Thyroid gland (tissue), 4 donors: Measurements from ENCODE around the gene ZSCAN25. TPM values are rescaled to one million over a fixed set of nuclear protein-coding genes. Genes with fewer than 3 reads are reported as not detected.

Source experiments
- DNase-seq, 2 donors: peaks; one replicate each; pipeline ENCODE4 v3.0.0-alpha.2; 2019
- H3K27ac ChIP-seq, 3 donors: fragments of 200-600 bp; sonication (generic); 1 replicate in 2 of 3; 2 replicates in 1 of 3; pipeline ENCODE4 v1.5.1; 2016 to 2019; ENCODE audit warnings: mild to moderate bottlenecking in 1 of 3, moderate library complexity in 1 of 3
- H3K27me3 ChIP-seq: fragments of 200-600 bp; sonication (generic); one replicate; pipeline ENCODE4 v1.5.1; 2019
- H3K36me3 ChIP-seq, 2 donors: fragments of 200-600 bp; sonication (generic); one replicate each; pipeline ENCODE4 v1.5.1; 2016 to 2019
- H3K4me1 ChIP-seq, 2 donors: fragments of 200-600 bp; sonication (generic); one replicate each; pipeline ENCODE4 v1.5.1; 2017 to 2019
- H3K4me3 ChIP-seq, 3 donors: fragments of 200-600 bp; sonication (generic); replicated peaks in 1 of 3; 1 replicate in 2 of 3; 2 replicates in 1 of 3; pipeline ENCODE4 v1.5.1; 2016; ENCODE audit warnings: mild to moderate bottlenecking in 1 of 3
- H3K9me3 ChIP-seq: fragments of 200-600 bp; sonication (generic); one replicate; pipeline ENCODE4 v1.5.1; 2017
- CTCF ChIP-seq, 6 experiments: fragments of 200-600 bp in 3 of 6; fragments of 450-650 bp in 3 of 6; sonication (generic) in 3 of 6; IDR thresholded peaks; one replicate each; pipeline ENCODE4 v1.5.1; 2016 to 2019; ENCODE audit warnings: antibody characterized with exemption in 6 of 6, mild to moderate bottlenecking in 2 of 6, inconsistent platforms in 1 of 6, moderate library complexity in 1 of 6
- POLR2A ChIP-seq, 2 donors: fragments of 450-650 bp; IDR thresholded peaks; one replicate each; pipeline ENCODE4 v1.6.1; 2017; ENCODE audit warnings: antibody characterized with exemption in 2 of 2, mild to moderate bottlenecking in 2 of 2, moderate library complexity in 1 of 2
- WGBS, 2 donors: methylation state at CpG; one replicate each; pipeline ENCODE4 v1.1.5; 2017; 5-methylcytosine and 5-hydroxymethylcytosine counted together
- intact Hi-C: fragments of 100-400 bp; cut with DNase I; formaldehyde crosslinking; loops from one replicate; pipeline ENCODE4 v1.15.1; 2023
- total RNA-seq, 4 donors: library from RNA; depleted of rRNA; stranded (reverse); fragments of >200 nt; gene quantifications; one replicate each; pipeline ENCODE4 v1.2.3, GENCODE V29; 2016

ZSCAN25 gene
- total RNA-seq, 4 donors from 2014 or later: 17.5 to 32.4 (median 23.8) TPM

GRCh38 chr7:99626661-99627060, 9.9 kb downstream of the ZSCAN25 start:
- Histone ChIP-seq H3K27me3 (no peaks in the 10 kb centered on the region), H3K27ac (no peak overlapping the region), H3K36me3 (peaks cover 73 to 92% of the 10 kb centered on the region in 2 donors), H3K9me3 (no peaks in the 10 kb centered on the region), H3K4me1 (no peaks in the 10 kb centered on the region), H3K4me3 (no peak overlapping the region)
- 90 to 91% methylated on average over 1 of the region's 1 CpG for WGBS, 2 donors
- intact Hi-C loops: no loop called here
- no peak for DNase-seq
- TF ChIP-seq CTCF (IDR thresholded peaks at IDR 0.05): no peak
- no peak for TF ChIP-seq POLR2A (IDR thresholded peaks at IDR 0.05)

GRCh38 chr7:99627513-99627912, 10.8 kb downstream of the ZSCAN25 start:
- intact Hi-C loops: no loop called here
- H3K4me3 ChIP-seq: no peak overlapping the region
- H3K27ac ChIP-seq: no peak overlapping the region
- TF ChIP-seq CTCF (IDR thresholded peaks at IDR 0.05): no peak
- no peak for TF ChIP-seq POLR2A (IDR thresholded peaks at IDR 0.05)
- 95 to 97% methylated on average over 11 of the region's 11 CpGs for WGBS, 2 donors
- H3K27me3 ChIP-seq: no peaks in the 10 kb centered on the region
- no peak for DNase-seq
- H3K4me1 ChIP-seq: no peaks in the 10 kb centered on the region
- H3K9me3 ChIP-seq: no peaks in the 10 kb centered on the region
- H3K36me3 ChIP-seq: peaks cover 66 to 83% of the 10 kb centered on the region in 2 donors

GRCh38 chr7:99628471-99629465, 12.0 kb downstream of the ZSCAN25 start:
- Histone ChIP-seq H3K27me3 (no peaks in the 10 kb centered on the region), H3K36me3 (peaks cover 55 to 72% of the 10 kb centered on the region in 2 donors), H3K9me3 (no peaks in the 10 kb centered on the region), H3K27ac (no peak overlapping the region), H3K4me3 (no peak overlapping the region), H3K4me1 (no peaks in the 10 kb centered on the region)
- intact Hi-C loops: no loop called here
- 79 to 82% methylated on average over 14 of the region's 14 CpGs for WGBS, 2 donors
- no peak for DNase-seq
- TF ChIP-seq POLR2A (IDR thresholded peaks at IDR 0.05) (no peak), CTCF (IDR thresholded peaks at IDR 0.05) (no peak)

GRCh38 chr7:99629643-99630042, 12.9 kb downstream of the ZSCAN25 start:
- Histone ChIP-seq H3K36me3 (peaks cover 47 to 63% of the 10 kb centered on the region in 2 donors), H3K4me1 (peaks cover 0 to under 1% of the 10 kb centered on the region in 2 donors), H3K27ac (no peak overlapping the region), H3K9me3 (no peaks in the 10 kb centered on the region), H3K27me3 (no peaks in the 10 kb centered on the region), H3K4me3 (no peak overlapping the region)
- TF ChIP-seq CTCF (IDR thresholded peaks at IDR 0.05) (no peak), POLR2A (IDR thresholded peaks at IDR 0.05) (no peak)
- WGBS, 2 donors: 95% methylated on average over 5 to 15 of the region's 20 CpGs
- no peak for DNase-seq
- intact Hi-C loops: no loop called here
